Fibroblast of mammary gland (primary cell): Measurements from ENCODE around the gene SYPL1.

Experiments used
- DNase-seq: peaks from one replicate; pipeline ENCODE4 v3.0.0-alpha.2; 2010; ENCODE audit warnings: low read depth
- H3K4me3 ChIP-seq: 2 replicates; pipeline ENCODE4 v1.5.1; 2011; ENCODE audit warnings: low read depth, mild to moderate bottlenecking, low read length, moderate library complexity; ENCODE audit not compliant: control insufficient read depth
- CTCF ChIP-seq: conservative IDR thresholded peaks from 2 replicates; pipeline ENCODE4 v1.5.1; 2011; ENCODE audit warnings: low read depth, low read length, inconsistent platforms; ENCODE audit not compliant: control insufficient read depth, insufficient read depth

Gene SYPL1

GRCh38 chr7:106072715-106073091 lies 39.4 kb downstream of the SYPL1 start:
- no peak for DNase-seq
- no peak overlapping the region for H3K4me3 ChIP-seq
- TF ChIP-seq CTCF: no peak

- H3K4me3 ChIP-seq: no peak overlapping the region
- TF ChIP-seq CTCF: no peak
- no peak for DNase-seq
These were observed 40.0 kb downstream of the SYPL1 start for GRCh38 chr7:106071999-106072714.

- no peak for DNase-seq
- no peak for TF ChIP-seq CTCF
- H3K4me3 ChIP-seq: no peak overlapping the region
These were observed 40.6 kb downstream of the SYPL1 start for GRCh38 chr7:106071356-106071998.

GRCh38 chr7:106070567-106071254 lies 41.4 kb downstream of the SYPL1 start:
- TF ChIP-seq CTCF: no peak
- DNase-seq: no peak
- H3K4me3 ChIP-seq: no peak overlapping the region

- no peak for DNase-seq
- H3K4me3 ChIP-seq: no peak overlapping the region
- no peak for TF ChIP-seq CTCF
These were observed 41.9 kb downstream of the SYPL1 start for GRCh38 chr7:106070201-106070551.

GRCh38 chr7:106069471-106070200 lies 42.5 kb downstream of the SYPL1 start:
- no peak for DNase-seq
- no peak overlapping the region for H3K4me3 ChIP-seq
- TF ChIP-seq CTCF: no peak
